ENCODE results near the gene XRN1. TPM values are rescaled to one million over a fixed set of nuclear protein-coding genes. Genes with fewer than 3 reads are reported as not detected.

XRN1 gene
- polyA plus RNA-seq, 2 donors = 4.3 to 4.9 TPM

GRCh38 chr3:142267269-142267668 lies 180.6 kb downstream of the XRN1 start:
- no peaks in the 10 kb centered on the region for H3K27me3 ChIP-seq (ENCODE audit: control insufficient read depth in 1 of 2, insufficient read depth in 2 of 2, low read length in 2 of 2)
- H3K4me1 ChIP-seq (ENCODE audit: control insufficient read depth in 2 of 2, insufficient read depth in 2 of 2, low read length in 1 of 2) = no peaks in the 10 kb centered on the region
- no peaks in the 10 kb centered on the region for H3K36me3 ChIP-seq (ENCODE audit: control insufficient read depth in 2 of 2, insufficient read depth in 2 of 2, low read length in 1 of 2)
- 73 to 80% methylated on average over 2 of the region's 2 CpGs for WGBS, 2 donors
- H3K9me3 ChIP-seq (ENCODE audit: control insufficient read depth in 2 of 2, insufficient read depth in 1 of 2, low read depth in 1 of 2, low read length in 1 of 2) = no peaks in the 10 kb centered on the region
- no peak overlapping the region for H3K4me3 ChIP-seq (ENCODE audit: low read depth in 1 of 2, low read length in 2 of 2)
- H3K27ac ChIP-seq (ENCODE audit: low read depth in 2 of 2, low read length in 1 of 2) = no peak overlapping the region

DNA sequence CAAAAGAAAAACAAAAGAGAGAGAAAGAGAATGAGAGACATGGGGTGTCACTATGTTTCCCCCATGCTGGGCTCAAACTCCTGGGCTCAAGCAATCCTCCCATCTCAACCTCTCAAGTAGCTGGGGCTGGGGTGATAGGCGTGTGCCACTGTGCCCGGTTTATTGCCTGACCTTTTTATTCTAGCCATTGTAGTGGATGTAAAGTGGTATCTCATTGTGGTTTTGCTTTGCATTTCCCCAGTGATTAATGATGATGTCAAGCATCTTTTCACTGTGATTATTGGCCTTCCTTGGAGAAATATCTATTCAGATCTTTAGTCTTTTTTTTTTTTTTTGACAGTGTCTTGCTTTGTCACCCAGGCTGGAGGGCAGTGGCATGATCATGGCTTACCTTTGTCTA lies 184.7 kb downstream of the XRN1 start:
- H3K27ac ChIP-seq (ENCODE audit: low read depth in 2 of 2, low read length in 1 of 2) = no peak overlapping the region
- H3K36me3 ChIP-seq (ENCODE audit: control insufficient read depth in 2 of 2, insufficient read depth in 2 of 2, low read length in 1 of 2) = no peaks in the 10 kb centered on the region
- no peak overlapping the region for H3K4me3 ChIP-seq (ENCODE audit: low read depth in 1 of 2, low read length in 2 of 2)
- H3K9me3 ChIP-seq (ENCODE audit: control insufficient read depth in 2 of 2, insufficient read depth in 1 of 2, low read depth in 1 of 2, low read length in 1 of 2) = no peaks in the 10 kb centered on the region
- no peaks in the 10 kb centered on the region for H3K27me3 ChIP-seq (ENCODE audit: control insufficient read depth in 1 of 2, insufficient read depth in 2 of 2, low read length in 2 of 2)
- H3K4me1 ChIP-seq (ENCODE audit: control insufficient read depth in 2 of 2, insufficient read depth in 2 of 2, low read length in 1 of 2) = no peaks in the 10 kb centered on the region
- WGBS, 2 donors = 74 to 77% methylated on average over 2 of the region's 2 CpGs

- Histone ChIP-seq H3K4me1 (ENCODE audit: control insufficient read depth in 2 of 2, insufficient read depth in 2 of 2, low read length in 1 of 2) (no peaks in the 10 kb centered on the region), H3K36me3 (ENCODE audit: control insufficient read depth in 2 of 2, insufficient read depth in 2 of 2, low read length in 1 of 2) (no peaks in the 10 kb centered on the region), H3K9me3 (ENCODE audit: control insufficient read depth in 2 of 2, insufficient read depth in 1 of 2, low read depth in 1 of 2, low read length in 1 of 2) (no peaks in the 10 kb centered on the region), H3K4me3 (ENCODE audit: low read depth in 1 of 2, low read length in 2 of 2) (no peak overlapping the region), H3K27ac (ENCODE audit: low read depth in 2 of 2, low read length in 1 of 2) (no peak overlapping the region), H3K27me3 (ENCODE audit: control insufficient read depth in 1 of 2, insufficient read depth in 2 of 2, low read length in 2 of 2) (no peaks in the 10 kb centered on the region)
- WGBS, 2 donors = 46 to 66% methylated on average over 3 of the region's 3 CpGs
Observed at GRCh38 chr3:142259359-142259758, 188.5 kb downstream of the XRN1 start.

GRCh38 chr3:142256712-142257333 lies 191.0 kb downstream of the XRN1 start:
- WGBS, 2 donors = 92 to 93% methylated on average over 12 of the region's 12 CpGs
- H3K4me1 ChIP-seq (ENCODE audit: control insufficient read depth in 2 of 2, insufficient read depth in 2 of 2, low read length in 1 of 2) = no peaks in the 10 kb centered on the region
- H3K9me3 ChIP-seq (ENCODE audit: control insufficient read depth in 2 of 2, insufficient read depth in 1 of 2, low read depth in 1 of 2, low read length in 1 of 2) = peaks cover 0 to 4% of the 10 kb centered on the region in 2 donors
- H3K36me3 ChIP-seq (ENCODE audit: control insufficient read depth in 2 of 2, insufficient read depth in 2 of 2, low read length in 1 of 2) = no peaks in the 10 kb centered on the region
- no peak overlapping the region for H3K27ac ChIP-seq (ENCODE audit: low read depth in 2 of 2, low read length in 1 of 2)
- H3K4me3 ChIP-seq (ENCODE audit: low read depth in 1 of 2, low read length in 2 of 2) = no peak overlapping the region
- H3K27me3 ChIP-seq (ENCODE audit: control insufficient read depth in 1 of 2, insufficient read depth in 2 of 2, low read length in 2 of 2) = no peaks in the 10 kb centered on the region

Other genes starting within 250 kb of the XRN1 start
- gene GK5, start 222.5 kb downstream of the XRN1 start, polyA plus RNA-seq = 1 to 10 TPM; 4.9 to 8.0 TPM
- 10 to 100 TPM in 1 of 2 donors, 1 to 10 TPM in 1; 6.3 to 14.5 TPM for gene ATR, start 130.7 kb upstream of the XRN1 start, polyA plus RNA-seq
- 1 to 10 TPM; 5.9 to 8.0 TPM for gene PLS1, start 148.4 kb upstream of the XRN1 start, polyA plus RNA-seq